Measurements from ENCODE around the gene PARP14.

- TF ChIP-seq CTCF (IDR thresholded peaks at IDR 0.05) (no peak), EZH2 (IDR thresholded peaks at IDR 0.05; ENCODE audit: borderline replicate concordance, insufficient read depth, low read depth, low read length, poor library complexity, severe bottlenecking) (no peak)
Observed at GRCh38 chr3:122676759-122677158, 3.9 kb upstream of the PARP14 start.
